NCI-H1105 (cell line): Measurements from ENCODE around the gene TCTA.

ENCODE experiments used
- DNase-seq: peaks from one replicate; lab custom pipeline; 2025; lab: John Stamatoyannopoulos, UW

The TCTA gene

DNA sequence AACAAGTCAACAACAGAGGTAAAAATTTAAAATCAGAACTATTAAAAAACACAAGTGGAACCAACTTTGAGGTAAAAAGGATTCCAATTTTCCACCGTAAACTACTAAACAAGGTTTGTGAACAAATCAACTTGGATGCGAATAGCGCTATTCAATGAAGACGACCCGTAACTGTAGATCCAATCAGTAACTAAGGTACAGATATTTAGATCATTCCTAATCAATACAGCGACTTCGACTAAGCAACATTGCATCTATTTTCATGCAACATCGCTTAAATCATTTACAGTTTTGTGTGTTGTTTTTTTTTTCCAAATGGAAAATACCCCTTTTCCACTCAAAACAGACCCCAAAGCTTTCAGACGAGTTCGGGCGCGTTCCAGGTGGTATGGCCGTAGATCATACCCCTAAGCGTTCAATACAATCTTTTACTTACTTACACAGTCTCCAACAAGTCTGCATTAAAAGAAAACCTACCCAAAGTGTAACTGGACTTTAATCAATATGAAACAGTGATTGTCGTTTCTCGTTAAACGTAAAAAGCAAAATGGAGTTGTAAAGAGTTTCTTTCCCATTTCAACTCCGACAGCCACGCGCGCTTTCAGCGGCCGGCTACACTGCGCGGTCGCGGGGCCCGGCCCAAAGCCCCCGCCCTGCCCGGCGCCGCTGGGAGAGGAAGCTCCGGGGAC, 1.2 kb upstream of the TCTA start:
- no peak for DNase-seq

GRCh38 chr3:49411535-49411967, 672 bp upstream of the TCTA start:
- DNase-seq, result no peak

DNA sequence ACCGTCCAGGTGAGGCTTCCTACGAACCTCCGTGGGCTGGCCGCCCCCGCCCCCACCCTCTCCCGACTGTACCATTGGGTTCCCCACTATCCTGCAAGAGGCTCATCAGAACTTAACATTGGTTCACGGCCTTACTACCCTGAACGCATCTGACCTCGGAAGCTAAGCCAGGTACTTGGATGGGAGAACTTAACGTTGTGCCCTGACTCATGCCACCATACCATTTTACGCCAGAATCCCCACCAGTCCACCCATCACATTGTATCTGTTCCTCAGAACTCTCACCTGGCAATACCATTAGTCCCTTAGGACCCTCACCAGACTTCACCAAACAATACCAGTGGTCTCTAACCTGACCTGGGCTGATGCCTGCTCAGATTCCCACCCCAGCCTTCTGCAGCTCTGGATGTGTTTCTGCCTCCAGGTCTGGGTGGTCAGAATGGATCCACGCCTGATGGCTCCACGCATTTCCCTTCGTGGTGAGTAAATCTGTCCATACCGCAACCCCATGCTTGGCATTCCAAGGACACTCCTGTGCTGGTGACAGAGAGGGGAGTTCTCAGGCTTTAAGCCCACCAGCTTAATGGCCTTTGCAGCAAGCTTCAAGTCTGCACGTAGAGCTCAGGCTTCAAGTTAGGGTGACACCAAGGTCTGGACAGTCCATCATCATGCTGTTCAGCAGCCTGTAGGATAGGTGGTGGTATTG, 562 bp downstream of the TCTA start:
- no peak for DNase-seq

GRCh38 chr3:49413338-49413734, 1.1 kb downstream of the TCTA start:
- no peak for DNase-seq

DNA sequence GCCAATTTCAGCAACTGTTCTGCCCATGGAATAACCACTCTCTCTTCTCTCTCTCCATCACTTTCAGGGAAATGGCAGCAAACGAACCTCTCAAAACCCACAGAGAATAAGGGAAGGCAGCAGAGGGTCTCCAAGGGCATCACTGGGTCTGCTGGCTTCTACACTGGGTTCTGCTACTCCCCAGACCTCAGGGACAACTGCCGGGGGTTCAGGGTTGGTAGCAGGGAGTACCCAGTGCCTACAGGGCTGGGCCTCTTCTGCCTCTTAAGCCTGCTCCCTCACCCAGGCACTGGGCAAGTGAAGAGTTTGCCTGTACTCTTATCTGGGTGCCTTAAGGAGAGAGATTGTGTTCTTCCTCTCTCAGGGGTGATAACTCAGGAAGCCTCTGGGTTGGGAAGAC, 2.5 kb downstream of the TCTA start:
- DNase-seq, result no peak

GRCh38 chr3:49415931-49416601, 3.8 kb downstream of the TCTA start:
- DNase-seq, result no peak

GRCh38 chr3:49416867-49417266, 4.6 kb downstream of the TCTA start:
- DNase-seq, result no peak

DNA sequence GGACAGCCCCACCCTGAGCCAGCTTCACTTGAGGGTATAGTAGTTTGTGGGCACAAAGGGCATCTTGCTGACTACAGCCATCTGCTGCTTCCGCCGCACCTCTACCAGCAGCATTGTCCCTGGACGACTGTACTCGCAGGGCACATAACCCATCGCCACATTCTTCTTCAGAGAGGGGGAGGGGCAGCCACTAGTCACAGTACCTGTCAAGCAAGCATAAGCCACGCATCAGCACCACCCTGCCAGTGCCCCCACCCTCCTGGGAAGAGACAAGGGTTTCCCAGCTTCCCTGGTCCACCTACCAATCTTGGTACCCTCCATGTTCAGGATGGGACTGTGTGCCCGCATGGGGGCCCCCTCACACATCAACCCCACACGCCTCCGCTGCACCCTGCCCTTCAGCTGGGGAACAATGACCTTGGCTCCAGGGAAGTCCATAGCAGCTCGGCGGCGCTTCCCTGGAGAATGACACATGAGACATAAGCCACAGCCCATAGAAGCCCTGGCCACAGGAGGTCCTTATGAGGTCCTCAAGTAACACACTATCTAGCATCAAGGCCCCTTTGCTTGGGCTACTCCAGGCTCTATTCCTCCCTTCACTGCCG, 5.4 kb downstream of the TCTA start:
- DNase-seq, result no peak

DNA sequence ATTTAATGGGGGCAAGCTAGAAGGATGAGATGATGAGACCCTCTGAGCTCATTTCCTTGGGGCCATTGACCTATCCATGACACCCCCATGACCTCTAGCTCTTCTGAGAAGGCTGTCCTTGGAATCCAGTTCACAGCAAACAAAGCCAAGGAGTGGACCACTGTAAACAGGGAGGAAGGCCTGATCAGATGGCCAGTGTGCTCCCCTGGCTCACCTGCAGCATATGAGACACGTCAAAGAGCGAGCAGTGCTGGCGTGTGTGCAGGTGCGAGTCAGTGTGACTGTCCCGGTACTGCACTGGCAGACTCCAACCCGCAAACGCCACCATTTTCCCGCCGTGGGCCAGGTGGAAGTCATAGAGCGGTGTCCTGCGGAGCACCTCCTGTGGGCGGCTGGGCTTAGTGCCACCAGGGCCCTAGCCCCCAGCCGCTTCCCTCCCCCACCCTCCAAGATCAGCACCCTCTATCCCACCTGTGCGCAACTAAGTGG, 9.7 kb downstream of the TCTA start:
- no peak for DNase-seq

GRCh38 chr3:49422379-49423248, 10.4 kb downstream of the TCTA start, which contains the start of gene AMT:
Gene AMT (minus strand): TSS chr3:49422473. CDS start chr3:49422450, 23 bp downstream.
- DNase-seq, result no peak

DNA sequence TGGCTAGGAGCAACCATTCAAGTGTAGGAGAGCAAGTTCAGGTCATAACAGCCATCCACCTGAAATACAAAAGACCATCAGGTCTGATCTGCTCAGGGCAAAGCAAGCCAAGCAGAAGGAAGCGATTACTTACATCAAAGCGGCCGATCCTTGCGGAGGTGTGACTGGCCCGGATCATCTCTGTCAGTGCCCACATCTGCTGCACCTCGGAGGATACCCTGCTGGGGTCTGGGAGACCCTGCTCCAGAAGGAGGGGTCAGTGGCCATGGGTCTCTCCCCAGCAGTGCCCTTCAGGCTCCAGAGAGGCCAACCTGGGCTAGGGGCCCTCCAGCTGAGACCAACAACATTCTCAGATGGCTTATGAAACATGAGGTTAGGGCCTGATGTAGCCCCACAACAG, 12.6 kb downstream of the TCTA start:
- no peak for DNase-seq

GRCh38 chr3:49427586-49427985, 15.4 kb downstream of the TCTA start:
- DNase-seq, result no peak

- no peak for DNase-seq
Observed at GRCh38 chr3:49428752-49429080, 16.5 kb downstream of the TCTA start.

- DNase-seq, result no peak
Observed at GRCh38 chr3:49434731-49435130, 22.5 kb downstream of the TCTA start.

DNA sequence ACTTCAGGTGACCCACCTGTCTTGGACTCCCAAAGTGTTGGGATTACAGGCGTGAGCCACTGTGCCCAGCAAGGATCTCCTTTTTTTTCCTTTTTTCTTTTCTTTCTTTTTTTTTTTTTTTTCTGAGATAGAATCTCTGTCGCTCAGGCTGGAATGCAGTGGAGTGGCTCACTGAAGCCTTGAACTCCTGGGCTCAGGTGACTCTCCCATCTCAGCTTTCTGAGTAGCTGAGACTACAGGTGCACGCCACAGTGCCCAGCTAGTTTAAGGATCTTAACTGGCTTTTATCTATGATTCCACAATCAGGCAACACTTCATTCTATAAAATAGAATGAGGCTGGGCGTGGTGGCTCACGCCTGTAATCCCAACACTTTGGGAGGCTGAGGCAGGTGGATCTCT, 33.2 kb downstream of the TCTA start:
- no peak for DNase-seq

DNA sequence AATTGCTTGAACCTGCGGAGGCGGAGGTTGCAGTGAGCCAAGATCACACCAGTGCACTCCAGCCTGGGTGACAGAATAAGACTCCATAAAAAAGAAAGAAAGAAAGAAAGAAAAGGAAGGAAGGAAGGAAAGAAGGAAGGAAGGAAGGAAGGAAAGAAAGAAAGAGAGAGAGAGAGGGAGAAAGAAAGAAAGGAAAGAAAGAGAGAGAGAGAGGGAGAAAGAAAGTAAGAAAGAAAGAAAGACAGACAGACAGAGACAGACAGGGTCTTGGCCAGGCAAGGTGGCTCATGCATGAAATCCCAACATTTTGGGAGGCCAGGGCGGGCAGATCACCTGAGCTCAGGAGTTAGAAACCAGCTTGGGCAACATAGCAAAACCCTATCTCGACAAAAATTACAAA, 41.4 kb downstream of the TCTA start:
- no peak for DNase-seq

DNA sequence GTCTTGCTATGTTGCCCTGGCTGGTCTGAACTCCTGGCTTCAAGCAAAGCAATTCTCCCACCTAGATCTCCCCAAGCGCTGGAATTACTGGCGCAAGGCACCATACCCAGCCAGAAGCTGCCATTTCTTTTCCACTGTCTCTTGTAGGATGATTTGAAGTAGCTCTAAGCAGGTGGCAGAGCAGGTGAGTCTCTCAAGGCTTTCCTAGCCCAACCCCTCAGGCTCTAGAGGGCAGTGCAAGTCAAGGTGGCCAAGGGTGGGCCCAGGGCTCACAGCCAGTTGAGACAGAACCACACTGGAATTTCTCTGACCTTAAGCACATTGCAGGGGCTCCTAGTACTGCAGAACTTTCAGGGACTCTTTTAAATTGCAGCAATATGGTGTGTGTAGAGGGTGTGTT, 42.2 kb downstream of the TCTA start:
- peak; percentile 6 for DNase-seq

- DNase-seq, result no peak
Observed at GRCh38 chr3:49454898-49455681, 42.9 kb downstream of the TCTA start.

DNA sequence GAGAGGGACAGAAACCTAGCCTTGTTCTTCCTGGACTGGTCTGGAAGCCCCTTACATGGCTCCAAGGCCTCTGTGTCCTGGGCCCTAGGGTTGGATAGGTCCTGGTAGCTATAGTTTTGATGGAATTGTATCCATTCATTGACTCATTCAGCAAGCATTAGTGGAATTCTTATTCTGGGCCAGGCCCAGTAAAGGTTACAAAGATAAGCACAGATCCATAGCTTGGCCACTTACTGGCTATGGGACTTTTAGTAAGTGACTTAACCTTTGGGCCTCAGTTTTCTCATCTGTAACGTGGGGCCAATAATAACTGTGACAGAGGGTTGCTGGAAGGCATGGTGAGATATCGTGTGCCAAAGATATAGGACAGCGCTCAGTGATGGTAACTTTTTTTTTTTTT, 44.2 kb downstream of the TCTA start:
- DNase-seq, result no peak

GRCh38 chr3:49460188-49460890, 48.1 kb downstream of the TCTA start:
- DNase-seq, result no peak
